Activated B cell treated with CpG ODN at 0.5 μM for 24 hours (primary cell): Measurements from ENCODE around the gene ESPNL. TPM values are rescaled to one million over a fixed set of nuclear protein-coding genes. Genes with fewer than 3 reads are reported as not detected.
A peak's percentile ranks its signal among the peaks of the same experiment; 100 is the strongest.

ENCODE experiments used
- ATAC-seq: fragments of 200-7000 bp; cut with Tn5 transposase; one replicate; pipeline ENCODE4 v1.10.0; 2021; ENCODE audit warnings: low read depth, mild to moderate bottlenecking, moderate library complexity
- CTCF ChIA-PET: fragments of 350-600 bp; sonication (Branson Sonifier 250); formaldehyde crosslinking; loops from one replicate; lab custom pipeline; 2021; ENCODE audit warnings: antibody characterized with exemption; lab: Charles Lee
- POLR2A ChIA-PET: fragments of 350-600 bp; sonication (Branson Sonifier 250); formaldehyde crosslinking; loops from one replicate; lab custom pipeline; 2021; ENCODE audit warnings: antibody characterized with exemption; lab: Charles Lee
- DNase-seq: peaks from one replicate; pipeline ENCODE4 v3.0.0; 2022
- H3K27ac Mint-ChIP-seq: one replicate; pipeline ENCODE4 v1.8.0; 2020; ENCODE audit warnings: mixed read lengths
- H3K27me3 Mint-ChIP-seq: one replicate; pipeline ENCODE4 v1.8.0; 2021; ENCODE audit warnings: mixed read lengths
- H3K36me3 Mint-ChIP-seq: one replicate; pipeline ENCODE4 v1.8.0; 2021; ENCODE audit warnings: low read depth, mixed read lengths
- H3K4me1 Mint-ChIP-seq: one replicate; pipeline ENCODE4 v1.8.0; 2021; ENCODE audit warnings: mixed read lengths
- H3K4me3 Mint-ChIP-seq: one replicate; pipeline ENCODE4 v1.8.0; 2020; ENCODE audit warnings: mild to moderate bottlenecking, mixed read lengths
- H3K9me3 Mint-ChIP-seq: one replicate; pipeline ENCODE4 v1.8.0; 2020; ENCODE audit warnings: mixed read lengths
- CTCF ChIP-seq: fragments of 200-600 bp; IDR thresholded peaks from one replicate; pipeline ENCODE4 v1.8.0; 2022; ENCODE audit warnings: antibody characterized with exemption, mild to moderate bottlenecking
- intact Hi-C: fragments of 100-400 bp; cut with micrococcal nuclease; formaldehyde crosslinking; loops from one replicate; pipeline ENCODE4 v1.15.1; 2024
- total RNA-seq: library from RNA; stranded (reverse); gene quantifications from 2 replicates; pipeline ENCODE4 v1.2.3, GENCODE V29; 2022

The ESPNL gene
- total RNA-seq, 1 donor from 2014 or later, result 0.42 TPM

DNA sequence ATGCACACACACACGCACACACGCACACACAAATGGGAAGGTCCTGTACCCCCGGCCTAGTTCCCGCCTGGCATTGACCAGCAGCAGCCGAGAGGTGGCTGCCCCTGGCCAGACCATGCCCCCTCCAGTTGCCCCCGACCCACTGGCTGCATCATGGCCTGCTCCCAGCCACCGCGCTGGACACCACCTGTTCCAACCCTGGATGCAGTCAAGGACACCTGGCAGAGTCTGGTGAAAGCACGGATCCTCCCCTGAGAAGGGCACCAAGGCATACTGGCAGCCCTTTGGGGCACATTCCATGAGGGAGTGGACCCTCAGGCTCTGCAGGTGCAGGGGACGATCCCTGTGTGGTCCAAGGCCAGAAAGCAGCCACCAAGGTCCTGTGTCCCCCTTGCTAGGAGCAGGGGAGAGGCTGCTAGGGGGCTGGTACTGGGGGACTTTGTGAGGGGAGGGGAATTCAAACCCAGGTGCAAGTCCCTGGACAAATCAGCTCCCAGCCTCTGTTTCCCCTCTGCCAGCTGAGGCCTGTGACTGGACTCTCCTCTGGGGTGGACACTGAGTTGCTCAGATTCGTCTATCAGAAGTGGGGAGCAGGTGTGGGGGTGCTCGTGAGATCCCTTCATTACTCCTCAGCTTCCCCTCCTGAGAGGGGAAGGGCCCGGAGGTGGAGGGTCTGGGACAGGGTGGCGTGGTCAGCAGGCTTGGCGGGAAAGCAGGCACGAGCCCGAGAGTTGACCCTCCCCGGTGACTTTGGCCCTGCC lies 3.5 kb downstream of the ESPNL start:
- Mint-ChIP-seq H3K27me3 (no peaks in the 10 kb centered on the region), H3K27ac (no peak overlapping the region), H3K4me3 (no peak overlapping the region), H3K36me3 (no peaks in the 10 kb centered on the region), H3K4me1 (peaks cover 38% of the 10 kb centered on the region), H3K9me3 (no peaks in the 10 kb centered on the region)
- POLR2A ChIA-PET, result no interaction called here
- DNase-seq (peak; percentile 7), ATAC-seq (no peak)
- CTCF ChIA-PET, result no interaction called here
- intact Hi-C loops, result loop anchor here (10.0 kb wide), 1 partner anchor 131 kb away; no protein-coding TSS in a partner anchor
- no peak for TF ChIP-seq CTCF

DNA sequence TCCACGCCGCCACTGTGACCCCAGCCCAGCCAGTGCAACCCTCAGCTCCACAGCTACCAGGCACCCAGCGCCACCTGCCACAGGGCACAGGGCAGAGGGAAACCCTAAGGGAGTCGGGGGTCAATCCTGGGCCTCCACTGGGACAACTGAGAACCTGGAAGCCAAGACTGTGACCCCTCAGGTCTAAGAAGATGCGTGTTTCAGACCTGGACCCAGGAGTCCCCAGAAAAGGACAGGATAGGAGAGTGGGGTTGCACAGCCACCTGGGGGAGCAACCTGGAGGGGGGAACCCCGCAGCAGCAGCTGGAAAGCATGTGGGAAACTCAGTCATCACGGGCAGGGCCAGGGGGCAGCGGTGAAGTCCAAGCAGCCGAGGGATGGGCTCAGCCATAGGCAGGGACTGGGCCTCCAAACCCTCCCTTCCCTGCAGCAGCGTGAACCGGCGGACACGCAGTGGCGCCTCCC lies 4.1 kb downstream of the ESPNL start:
- intact Hi-C loops, result loop anchor here (10.0 kb wide), 1 partner anchor 131 kb away; no protein-coding TSS in a partner anchor
- H3K36me3 Mint-ChIP-seq, result no peaks in the 10 kb centered on the region
- ATAC-seq (no peak), DNase-seq (no peak)
- no peak overlapping the region for H3K27ac Mint-ChIP-seq
- H3K27me3 Mint-ChIP-seq, result no peaks in the 10 kb centered on the region
- POLR2A ChIA-PET, result no interaction called here
- CTCF ChIA-PET, result no interaction called here
- no peaks in the 10 kb centered on the region for H3K9me3 Mint-ChIP-seq
- no peak overlapping the region for H3K4me3 Mint-ChIP-seq
- TF ChIP-seq CTCF, result no peak
- peaks cover 38% of the 10 kb centered on the region for H3K4me1 Mint-ChIP-seq

DNA sequence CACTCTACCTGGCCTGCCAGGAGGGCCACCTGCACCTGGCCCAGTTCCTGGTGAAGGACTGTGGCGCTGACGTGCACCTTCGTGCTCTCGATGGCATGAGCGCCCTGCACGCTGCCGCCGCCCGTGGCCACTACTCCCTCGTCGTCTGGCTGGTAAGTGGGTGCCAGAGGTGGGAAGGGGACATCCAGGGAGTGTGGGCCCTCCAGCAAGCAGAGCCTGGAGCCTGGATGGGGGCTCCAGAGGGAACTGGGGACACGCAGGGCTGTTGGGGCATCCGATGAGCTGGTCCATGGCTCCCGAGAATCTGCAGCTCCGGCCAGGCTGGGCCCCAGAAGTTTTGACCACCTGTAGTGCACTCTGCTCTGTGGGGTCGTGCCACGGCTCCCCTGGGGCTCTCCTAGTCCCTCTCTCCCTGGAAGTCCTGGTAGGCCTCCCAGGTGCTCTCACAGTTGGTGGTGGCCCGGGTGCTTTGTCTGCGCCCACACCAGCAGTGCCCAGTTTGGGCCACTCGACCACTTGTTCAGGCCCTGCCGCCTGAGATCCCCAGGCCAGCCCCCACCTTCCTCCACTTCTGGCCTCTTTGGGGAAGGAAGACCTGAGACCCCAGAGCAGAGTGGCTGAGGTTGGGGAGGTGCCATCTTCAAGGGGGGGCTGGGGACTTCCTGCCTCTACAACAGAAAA lies 4.7 kb downstream of the ESPNL start:
- Mint-ChIP-seq H3K4me1 (peaks cover 36% of the 10 kb centered on the region), H3K9me3 (no peaks in the 10 kb centered on the region), H3K27me3 (no peaks in the 10 kb centered on the region), H3K4me3 (no peak overlapping the region), H3K27ac (no peak overlapping the region), H3K36me3 (no peaks in the 10 kb centered on the region)
- intact Hi-C loops, result loop anchor here (5.0 to 10.0 kb wide), 2 partner anchors 130 to 433 kb away; no protein-coding TSS in a partner anchor
- ATAC-seq (no peak), DNase-seq (peak; percentile 11)
- POLR2A ChIA-PET, result no interaction called here
- CTCF ChIA-PET, result no interaction called here
- TF ChIP-seq CTCF, result no peak

GRCh38 chr2:238105506-238106338 lies 5.6 kb downstream of the ESPNL start:
- Mint-ChIP-seq H3K4me3 (no peak overlapping the region), H3K9me3 (no peaks in the 10 kb centered on the region), H3K27me3 (no peaks in the 10 kb centered on the region), H3K4me1 (peaks cover 35% of the 10 kb centered on the region), H3K36me3 (no peaks in the 10 kb centered on the region), H3K27ac (no peak overlapping the region)
- ChIA-PET POLR2A (no interaction called here), CTCF (no interaction called here)
- intact Hi-C loops, result loop anchor here (2.0 to 10.0 kb wide), 4 partner anchors 45 to 433 kb away; partner anchors contain the start of gene SCLY
- DNase-seq (peak; percentile 12), ATAC-seq (no peak)
- TF ChIP-seq CTCF, result no peak
